Gastroesophageal sphincter (tissue), 4 donors: ENCODE results near the gene BUD31. TPM values are rescaled to one million over a fixed set of nuclear protein-coding genes. Genes with fewer than 3 reads are reported as not detected.

Experiments used
- ATAC-seq: fragments of 150-250 bp; one replicate; pipeline ENCODE4 v1.9.1; 2016; ENCODE audit warnings: mild to moderate bottlenecking, moderate library complexity
- H3K27ac ChIP-seq, 4 donors: fragments of 200-600 bp; sonication (generic) in 3 of 4; 1 replicate in 3 of 4; 2 replicates in 1 of 4; pipeline ENCODE4 v1.5.1; 2016 to 2019
- H3K27me3 ChIP-seq: fragments of 200-600 bp; sonication (generic); one replicate; pipeline ENCODE4 v1.5.1; 2019
- H3K36me3 ChIP-seq, 2 donors: fragments of 200-600 bp; sonication (generic); one replicate each; pipeline ENCODE4 v1.5.1; 2019; ENCODE audit warnings: control low read depth in 1 of 2
- H3K4me1 ChIP-seq, 3 donors: fragments of 200-600 bp; sonication (generic); 1 replicate in 2 of 3; 2 replicates in 1 of 3; pipeline ENCODE4 v1.5.1; 2016 to 2019; ENCODE audit warnings: control low read depth in 2 of 3
- H3K4me3 ChIP-seq, 2 donors: fragments of 200-600 bp; sonication (generic); one replicate each; pipeline ENCODE4 v1.5.1; 2019; ENCODE audit warnings: mild to moderate bottlenecking in 1 of 2, moderate library complexity in 1 of 2
- H3K9me3 ChIP-seq, 3 donors: fragments of 200-600 bp; sonication (generic); one replicate each; pipeline ENCODE4 v1.5.1; 2017 to 2019; ENCODE audit warnings: control low read depth in 2 of 3
- EP300 ChIP-seq: sonication (generic); formaldehyde crosslinking; IDR thresholded peaks from one replicate; pipeline ENCODE4 v1.6.1; 2017; ENCODE audit warnings: antibody characterized with exemption, mild to moderate bottlenecking
- POLR2A ChIP-seq, 2 donors: fragments of 450-650 bp; IDR thresholded peaks; one replicate each; pipeline ENCODE4 v1.6.1; 2017; ENCODE audit warnings: antibody characterized with exemption in 2 of 2, mild to moderate bottlenecking in 2 of 2, moderate library complexity in 1 of 2
- POLR2AphosphoS5 ChIP-seq: sonication (generic); formaldehyde crosslinking; IDR thresholded peaks from one replicate; pipeline ENCODE4 v1.6.1; 2017; ENCODE audit warnings: antibody characterized with exemption
- WGBS, 2 donors: methylation state at CpG; one replicate each; pipeline ENCODE4 v1.1.5; 2018; ENCODE audit warnings: low coverage in 1 of 2; 5-methylcytosine and 5-hydroxymethylcytosine counted together
- total RNA-seq, 4 donors: library from RNA; depleted of rRNA; stranded (reverse); fragments of >200 nt; gene quantifications; one replicate each; pipeline ENCODE4 v1.1.0, GENCODE V29; 2016
- TF ChIP-seq, protein P1 (sequence below), 4 experiments: fragments of 200-600 bp in 2 of 4; fragments of 450-650 bp in 2 of 4; sonication (generic) in 1 of 4; IDR thresholded peaks; one replicate each; pipeline ENCODE4 v1.5.1; 2017 to 2019; ENCODE audit warnings: antibody characterized with exemption in 4 of 4, mild to moderate bottlenecking in 2 of 4, moderate library complexity in 2 of 4

The BUD31 gene
- total RNA-seq, 4 donors from 2014 or later: 47.3 to 73.4 (median 70.0) TPM

DNA sequence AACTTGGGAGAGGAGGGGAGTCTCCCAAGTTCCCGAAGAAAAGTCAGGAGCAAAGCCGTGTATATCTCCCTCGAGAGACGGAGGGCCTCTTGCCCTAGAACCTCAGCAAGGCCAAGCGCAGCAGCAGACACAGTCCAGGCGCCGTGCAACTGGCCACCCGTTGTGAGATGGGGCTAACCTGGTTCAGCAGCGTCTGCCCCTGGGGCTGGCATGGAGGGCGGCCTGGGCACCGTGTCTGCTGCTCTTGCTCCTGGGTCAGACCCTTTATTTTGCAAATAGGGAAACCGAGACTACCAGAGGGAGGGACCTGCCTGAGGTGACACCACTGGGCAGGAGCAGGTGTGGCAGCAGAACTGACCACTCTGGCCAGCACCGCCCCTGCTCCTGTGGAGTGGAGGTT is 43.8 kb downstream of the BUD31 start:
- no peaks in the 10 kb centered on the region for H3K4me1 ChIP-seq
- no peak for ATAC-seq
- no peaks in the 10 kb centered on the region for H3K9me3 ChIP-seq
- H3K27me3 ChIP-seq: no peaks in the 10 kb centered on the region
- H3K27ac ChIP-seq: no peak overlapping the region
- H3K4me3 ChIP-seq: no peak overlapping the region
- no peak for TF ChIP-seq POLR2A (IDR thresholded peaks at IDR 0.05)
- TF ChIP-seq, protein P1, sequence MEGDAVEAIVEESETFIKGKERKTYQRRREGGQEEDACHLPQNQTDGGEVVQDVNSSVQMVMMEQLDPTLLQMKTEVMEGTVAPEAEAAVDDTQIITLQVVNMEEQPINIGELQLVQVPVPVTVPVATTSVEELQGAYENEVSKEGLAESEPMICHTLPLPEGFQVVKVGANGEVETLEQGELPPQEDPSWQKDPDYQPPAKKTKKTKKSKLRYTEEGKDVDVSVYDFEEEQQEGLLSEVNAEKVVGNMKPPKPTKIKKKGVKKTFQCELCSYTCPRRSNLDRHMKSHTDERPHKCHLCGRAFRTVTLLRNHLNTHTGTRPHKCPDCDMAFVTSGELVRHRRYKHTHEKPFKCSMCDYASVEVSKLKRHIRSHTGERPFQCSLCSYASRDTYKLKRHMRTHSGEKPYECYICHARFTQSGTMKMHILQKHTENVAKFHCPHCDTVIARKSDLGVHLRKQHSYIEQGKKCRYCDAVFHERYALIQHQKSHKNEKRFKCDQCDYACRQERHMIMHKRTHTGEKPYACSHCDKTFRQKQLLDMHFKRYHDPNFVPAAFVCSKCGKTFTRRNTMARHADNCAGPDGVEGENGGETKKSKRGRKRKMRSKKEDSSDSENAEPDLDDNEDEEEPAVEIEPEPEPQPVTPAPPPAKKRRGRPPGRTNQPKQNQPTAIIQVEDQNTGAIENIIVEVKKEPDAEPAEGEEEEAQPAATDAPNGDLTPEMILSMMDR (IDR thresholded peaks at IDR 0.05): no peak
- TF ChIP-seq EP300: no peak
- TF ChIP-seq POLR2AphosphoS5: no peak
- WGBS, 2 donors: no CpG with 5 or more reads among the region's 13 CpGs
- peaks cover 0 to 100% of the 10 kb centered on the region in 2 donors for H3K36me3 ChIP-seq

DNA sequence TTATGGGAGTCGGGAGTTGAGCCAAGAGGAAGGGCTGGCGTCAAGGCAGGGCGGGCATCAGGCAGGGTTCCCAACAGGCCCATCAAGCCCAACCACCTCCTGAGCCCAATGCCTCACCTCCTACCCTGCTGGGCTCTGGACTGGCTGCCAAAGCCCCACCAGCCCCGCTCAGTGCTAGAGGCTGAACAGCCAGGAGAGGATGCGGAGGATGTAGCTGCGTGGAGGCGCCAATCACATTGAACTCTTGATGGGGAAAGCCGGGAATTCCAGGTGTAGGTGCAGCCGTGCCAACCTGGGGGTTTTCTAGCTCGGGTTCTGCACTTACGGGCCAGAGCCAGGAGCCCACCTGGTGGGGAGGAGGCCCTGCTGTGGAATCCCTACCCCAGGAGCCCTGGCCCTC is 44.3 kb downstream of the BUD31 start:
- H3K4me3 ChIP-seq: no peak overlapping the region
- TF ChIP-seq POLR2AphosphoS5: no peak
- TF ChIP-seq, protein P1 (IDR thresholded peaks at IDR 0.05): no peak
- no peak for TF ChIP-seq EP300
- no peak for TF ChIP-seq POLR2A (IDR thresholded peaks at IDR 0.05)
- no peaks in the 10 kb centered on the region for H3K9me3 ChIP-seq
- no peaks in the 10 kb centered on the region for H3K27me3 ChIP-seq
- ATAC-seq: no peak
- WGBS, 2 donors: no CpG with 5 or more reads among the region's 11 CpGs
- no peaks in the 10 kb centered on the region for H3K4me1 ChIP-seq
- H3K27ac ChIP-seq: no peak overlapping the region
- peaks cover 0 to 100% of the 10 kb centered on the region in 2 donors for H3K36me3 ChIP-seq

DNA sequence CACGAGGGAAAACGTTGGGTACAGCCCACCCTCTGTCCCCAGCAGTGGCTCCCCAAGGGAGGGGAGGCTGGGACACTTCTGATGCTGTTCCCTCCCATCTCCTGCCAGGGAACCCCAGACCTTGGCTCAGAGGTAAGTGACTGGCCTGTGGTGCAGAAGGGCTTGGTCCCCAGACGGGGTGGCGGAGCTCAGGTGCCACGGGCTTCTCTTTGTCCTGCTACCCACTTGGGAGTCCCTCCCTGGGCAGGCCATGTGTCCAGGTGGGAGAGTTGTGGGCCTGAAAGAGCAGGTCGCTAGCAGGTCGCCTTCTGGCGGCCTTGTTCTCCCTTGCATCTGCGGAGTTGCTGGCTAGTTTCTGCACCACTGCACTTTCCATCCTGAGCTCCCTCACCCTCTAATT is 47.1 kb downstream of the BUD31 start:
- H3K36me3 ChIP-seq: peaks cover 0 to 100% of the 10 kb centered on the region in 2 donors
- WGBS, 2 donors: 50 to 55% methylated on average over 2 of the region's 9 CpGs

DNA sequence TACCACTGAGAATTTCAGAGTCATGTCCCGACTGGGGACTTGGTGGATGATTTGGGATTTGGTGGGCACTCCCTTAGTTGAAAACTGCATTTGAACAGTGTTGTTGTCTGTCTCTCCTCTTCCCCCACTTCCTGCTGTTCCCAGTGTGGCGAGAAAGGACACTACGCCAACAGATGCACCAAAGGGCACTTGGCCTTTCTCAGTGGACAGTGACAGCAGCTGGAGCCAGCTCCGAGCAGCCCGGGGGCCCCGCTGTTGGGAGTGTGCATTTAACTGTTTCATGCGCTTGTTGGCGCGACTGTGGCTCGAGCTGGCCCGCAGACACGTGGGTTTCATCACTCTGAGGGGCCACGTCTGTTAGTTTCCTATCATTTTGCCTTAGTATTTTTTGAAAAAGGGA is 47.5 kb downstream of the BUD31 start:
- Histone ChIP-seq H3K36me3 (peaks cover 0 to 97% of the 10 kb centered on the region in 2 donors), H3K4me3 (no peak overlapping the region), H3K4me1 (peaks cover 0 to 17% (median 4%) of the 10 kb centered on the region in 3 donors), H3K27ac (no peak overlapping the region), H3K9me3 (no peaks in the 10 kb centered on the region), H3K27me3 (no peaks in the 10 kb centered on the region)
- 72 to 79% methylated on average over 3 of the region's 13 CpGs for WGBS, 2 donors
- no peak for TF ChIP-seq EP300
- ATAC-seq: no peak

More for the DNA sequence above, 47.1 kb downstream of the BUD31 start:
- H3K27ac ChIP-seq: no peak overlapping the region
- H3K27me3 ChIP-seq: no peaks in the 10 kb centered on the region
- peaks cover 0 to 13% (median 2%) of the 10 kb centered on the region in 3 donors for H3K4me1 ChIP-seq
- no peaks in the 10 kb centered on the region for H3K9me3 ChIP-seq
- no peak for ATAC-seq
- H3K4me3 ChIP-seq: no peak overlapping the region
- TF ChIP-seq POLR2AphosphoS5: no peak

DNA sequence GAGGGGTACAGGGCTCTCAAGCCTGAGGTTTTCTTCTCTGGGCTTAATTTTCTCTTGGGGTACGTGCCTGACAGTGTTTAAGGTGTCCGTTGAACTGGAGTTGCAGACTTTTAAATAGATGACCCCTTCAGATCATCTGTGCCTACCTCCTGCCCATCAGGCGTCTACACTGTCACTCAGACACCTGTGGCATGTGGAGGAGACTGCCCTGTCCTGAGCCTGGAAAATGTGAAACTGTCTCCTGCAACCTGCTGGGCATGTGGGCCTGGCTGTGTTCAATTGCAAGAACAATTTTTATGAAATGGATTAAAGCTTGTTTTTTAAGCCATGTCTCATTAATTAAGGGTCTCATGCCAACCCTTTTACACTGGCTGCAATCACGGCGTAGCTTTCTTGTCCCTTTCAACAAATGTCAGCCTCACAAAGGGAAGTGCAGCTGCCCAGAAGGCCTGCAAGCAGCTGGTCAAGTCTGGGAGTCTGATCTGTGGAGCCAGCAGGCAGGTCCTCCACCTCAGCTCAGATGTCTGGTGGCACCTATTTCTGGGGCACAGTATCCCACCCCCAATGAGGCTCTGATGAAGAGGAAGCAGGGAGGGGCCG is 48.4 kb downstream of the BUD31 start:
- H3K4me3 ChIP-seq: no peak overlapping the region
- TF ChIP-seq, protein P1 (IDR thresholded peaks at IDR 0.05): no peak
- TF ChIP-seq EP300 (no peak), POLR2AphosphoS5 (no peak), POLR2A (IDR thresholded peaks at IDR 0.05) (no peak)
- 51 to 100% methylated on average over 1 to 4 of the region's 6 CpGs for WGBS, 2 donors
- no peak overlapping the region for H3K27ac ChIP-seq
- H3K27me3 ChIP-seq: no peaks in the 10 kb centered on the region
- no peak for ATAC-seq
- H3K36me3 ChIP-seq: peaks cover 0 to 93% of the 10 kb centered on the region in 2 donors
- no peaks in the 10 kb centered on the region for H3K9me3 ChIP-seq
- H3K4me1 ChIP-seq: peaks cover 0 to 24% (median 4%) of the 10 kb centered on the region in 3 donors
